ENCODE measurements around the gene ADNP. TPM values are rescaled to one million over a fixed set of nuclear protein-coding genes. Genes with fewer than 3 reads are reported as not detected.
"Not testable (repeated sequence)": the region's sequence is repeated elsewhere in the genome, so short reads cannot be mapped to it uniquely, and the experiment has no call there.

The ADNP gene
- 10 to 100 TPM; 58.8 to 63.3 TPM for total RNA-seq

GRCh38 chr20:50931306-50932015, at the start of gene ADNP:
Gene ADNP (minus strand): TSS chr20:50931437. CDS start chr20:50903996, 27,441 bp downstream.
- Mint-ChIP-seq H3K4me1 (peaks cover 43% of the 10 kb centered on the region), H3K4me3 (peak within 1 kb of the TSS; percentile 91), H3K36me3 (ENCODE audit: low read depth) (peaks cover 65% of the 10 kb centered on the region), H3K27ac (peak within 1 kb of the TSS; percentile 92), H3K9me3 (no peaks in the 10 kb centered on the region), H3K27me3 (no peaks in the 10 kb centered on the region)
- POLR2A ChIA-PET: interaction anchor here (0.6 to 9.5 kb wide), 22 partner anchors 9 to 569 kb away, joined by 3 to 170 read pairs (median 4); partner anchors contain the start of genes BCAS4, DPM1, MOCS3 and PTPN1
- peak; percentile 90 for DNase-seq
- CTCF ChIA-PET: interaction anchor here (0.6 to 16.8 kb wide), 9 partner anchors 11 to 139 kb away, joined by 3 to 289 read pairs (median 4); partner anchors contain the start of genes BCAS4, DPM1 and MOCS3

DNA sequence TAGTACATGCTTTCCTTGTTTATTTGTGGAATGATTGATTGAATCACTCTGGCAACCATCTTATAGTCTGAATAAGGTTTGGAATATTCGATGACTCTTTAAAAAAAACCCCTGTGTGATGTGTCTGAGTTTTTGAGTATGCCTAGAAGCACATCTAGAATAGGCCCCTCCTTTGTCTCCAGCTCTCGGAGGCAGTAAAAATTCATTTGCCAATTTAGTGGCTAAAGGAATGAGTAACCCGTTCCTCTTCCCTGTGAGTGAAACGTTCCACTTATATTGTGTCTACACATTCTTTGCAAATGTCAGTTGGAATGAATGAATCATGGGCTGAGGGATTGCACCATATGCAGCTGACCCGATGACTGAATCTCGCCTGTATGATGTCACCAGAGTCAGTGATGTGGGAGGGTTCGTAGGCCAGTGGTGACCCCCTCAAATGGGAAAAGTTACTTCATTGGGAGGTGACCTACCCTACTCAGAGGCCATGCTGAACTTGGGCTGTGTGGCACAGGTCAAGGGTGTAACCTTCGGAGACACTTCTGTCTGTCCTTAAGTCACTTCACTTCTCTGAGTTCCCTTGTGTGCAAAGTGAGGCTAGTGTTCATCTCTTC, 48.9 kb upstream of the ADNP start:
- H3K27ac Mint-ChIP-seq: no peak overlapping the region
- CTCF ChIA-PET: interaction anchor here (4.0 to 5.6 kb wide), 3 partner anchors 12 to 328 kb away, joined by 19 to 26 read pairs (median 25); partner anchors contain the start of gene BCAS4
- H3K36me3 Mint-ChIP-seq (ENCODE audit: low read depth): no peaks in the 10 kb centered on the region
- POLR2A ChIA-PET: no interaction called here
- DNase-seq: no peak
- H3K9me3 Mint-ChIP-seq: no peaks in the 10 kb centered on the region
- H3K4me1 Mint-ChIP-seq: peaks cover 8% of the 10 kb centered on the region
- peaks cover 26% of the 10 kb centered on the region for H3K27me3 Mint-ChIP-seq
- no peak overlapping the region for H3K4me3 Mint-ChIP-seq

- peaks cover 17% of the 10 kb centered on the region for H3K27me3 Mint-ChIP-seq
- CTCF ChIA-PET: interaction anchor here (1.0 to 1.5 kb wide), 2 partner anchors 9 to 184 kb away, joined by 3 to 7 read pairs; partner anchors contain the start of gene BCAS4
- not testable (repeated sequence) for H3K4me1 Mint-ChIP-seq
Measured at GRCh38 chr20:50978533-50978932, 47.3 kb upstream of the ADNP start.

DNA sequence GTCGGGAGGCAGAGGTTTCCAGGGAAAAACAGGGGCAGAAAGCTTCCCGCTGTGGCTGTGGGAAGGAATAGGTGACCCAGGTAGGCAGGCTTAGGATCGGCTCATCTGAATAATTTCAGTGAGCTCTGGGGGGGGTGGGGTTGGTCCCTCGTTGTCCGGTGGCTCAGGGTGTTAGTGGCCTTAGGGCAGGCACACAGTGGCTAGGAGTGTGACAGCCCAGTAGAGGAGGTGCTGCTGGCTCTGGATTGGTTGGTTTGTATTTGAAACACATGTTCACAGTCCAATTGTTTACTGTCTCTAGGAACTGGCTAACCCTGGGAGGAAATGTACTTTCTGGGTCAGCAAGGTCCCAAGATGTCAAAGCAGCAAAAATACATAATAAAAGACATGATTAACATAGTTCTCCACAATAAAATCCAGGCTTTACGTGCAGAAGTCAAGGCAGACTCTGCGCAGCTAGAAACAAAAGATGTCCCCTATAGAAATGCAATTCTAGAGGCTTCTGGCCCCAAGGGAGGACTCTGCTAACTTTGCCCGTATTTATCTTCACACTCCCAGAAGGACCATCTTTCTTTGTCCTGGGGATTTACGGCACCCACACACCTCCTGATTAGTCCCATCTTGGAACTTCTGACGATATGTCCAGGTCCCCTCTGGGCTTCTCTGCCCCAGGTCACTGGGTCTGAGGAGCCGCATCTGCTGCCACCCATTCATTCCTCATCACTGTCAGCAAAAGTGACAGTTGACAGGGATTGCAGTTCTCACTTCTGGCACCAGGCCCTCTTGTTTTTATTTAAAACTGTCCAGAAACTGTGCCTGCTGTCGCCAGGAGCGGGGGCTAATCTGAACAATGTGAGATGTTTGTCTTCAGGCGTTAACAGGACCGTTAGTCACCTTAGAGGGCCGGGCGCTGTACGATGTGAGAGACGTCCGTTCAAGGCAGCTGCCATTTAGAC, 46.1 kb upstream of the ADNP start:
- CTCF ChIA-PET: interaction anchor here (1.0 to 1.5 kb wide), 2 partner anchors 10 to 183 kb away, joined by 3 to 7 read pairs; partner anchors contain the start of gene BCAS4
- no peak for DNase-seq
- H3K27ac Mint-ChIP-seq: no peak overlapping the region
- no peak overlapping the region for H3K4me3 Mint-ChIP-seq
- peaks cover 8% of the 10 kb centered on the region for H3K4me1 Mint-ChIP-seq
- H3K27me3 Mint-ChIP-seq: peaks cover 10% of the 10 kb centered on the region
- H3K36me3 Mint-ChIP-seq (ENCODE audit: low read depth): no peaks in the 10 kb centered on the region
- no peaks in the 10 kb centered on the region for H3K9me3 Mint-ChIP-seq
- POLR2A ChIA-PET: no interaction called here

More at GRCh38 chr20:50978533-50978932, 47.3 kb upstream of the ADNP start:
- H3K36me3 Mint-ChIP-seq (ENCODE audit: low read depth); H3K9me3 Mint-ChIP-seq; H3K27ac Mint-ChIP-seq; H3K4me3 Mint-ChIP-seq; DNase-seq; POLR2A ChIA-PET: not testable (repeated sequence)

GRCh38 chr20:50975701-50976330, 44.6 kb upstream of the ADNP start:
- Mint-ChIP-seq H3K9me3 (no peaks in the 10 kb centered on the region), H3K4me3 (no peak overlapping the region), H3K36me3 (ENCODE audit: low read depth) (no peaks in the 10 kb centered on the region), H3K27ac (no peak overlapping the region), H3K4me1 (peaks cover 4% of the 10 kb centered on the region), H3K27me3 (peaks cover 10% of the 10 kb centered on the region)
- ChIA-PET POLR2A (no interaction called here), CTCF (no interaction called here)
- DNase-seq: no peak

GRCh38 chr20:50969912-50970311, 38.7 kb upstream of the ADNP start:
- POLR2A ChIA-PET: interaction anchor here (1.6 kb wide), 1 partner anchor 11 kb away, joined by 3 read pairs; the partner anchor contains the start of genes DPM1 and MOCS3
- H3K36me3 Mint-ChIP-seq (ENCODE audit: low read depth): no peaks in the 10 kb centered on the region
- H3K4me3 Mint-ChIP-seq: no peak overlapping the region
- H3K27ac Mint-ChIP-seq: no peak overlapping the region
- no peak for DNase-seq
- no peaks in the 10 kb centered on the region for H3K9me3 Mint-ChIP-seq
- CTCF ChIA-PET: no interaction called here
- H3K27me3 Mint-ChIP-seq: peaks cover 10% of the 10 kb centered on the region
- H3K4me1 Mint-ChIP-seq: no peaks in the 10 kb centered on the region

DNA sequence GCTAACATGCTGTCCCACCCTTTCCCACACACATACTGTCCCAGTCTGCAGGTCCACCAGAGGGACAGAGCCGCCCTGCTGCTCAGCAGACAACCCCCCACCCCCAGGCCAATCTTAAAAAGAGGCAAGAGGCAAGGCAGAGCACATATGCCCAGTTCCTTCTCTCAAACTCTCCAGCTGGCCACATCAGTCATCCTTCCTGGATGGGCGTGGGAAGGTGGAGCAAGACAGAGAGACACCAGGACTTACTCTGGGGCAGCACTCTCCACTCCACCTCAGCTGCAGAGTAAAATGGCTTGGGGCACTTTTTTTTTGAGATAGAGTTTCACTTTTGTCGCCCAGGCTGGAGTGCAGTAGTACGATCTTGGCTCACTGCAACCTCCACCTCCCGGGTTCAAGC, 38.2 kb upstream of the ADNP start:
- Mint-ChIP-seq H3K9me3 (no peaks in the 10 kb centered on the region), H3K4me3 (no peak overlapping the region), H3K27ac (no peak overlapping the region), H3K27me3 (peaks cover 10% of the 10 kb centered on the region), H3K36me3 (ENCODE audit: low read depth) (no peaks in the 10 kb centered on the region), H3K4me1 (no peaks in the 10 kb centered on the region)
- POLR2A ChIA-PET: interaction anchor here (1.6 kb wide), 1 partner anchor 11 kb away, joined by 3 read pairs; the partner anchor contains the start of genes DPM1 and MOCS3
- CTCF ChIA-PET: interaction anchor here (1.7 kb wide), 1 partner anchor 18 kb away, joined by 5 read pairs; no protein-coding TSS in a partner anchor
- DNase-seq: no peak

DNA sequence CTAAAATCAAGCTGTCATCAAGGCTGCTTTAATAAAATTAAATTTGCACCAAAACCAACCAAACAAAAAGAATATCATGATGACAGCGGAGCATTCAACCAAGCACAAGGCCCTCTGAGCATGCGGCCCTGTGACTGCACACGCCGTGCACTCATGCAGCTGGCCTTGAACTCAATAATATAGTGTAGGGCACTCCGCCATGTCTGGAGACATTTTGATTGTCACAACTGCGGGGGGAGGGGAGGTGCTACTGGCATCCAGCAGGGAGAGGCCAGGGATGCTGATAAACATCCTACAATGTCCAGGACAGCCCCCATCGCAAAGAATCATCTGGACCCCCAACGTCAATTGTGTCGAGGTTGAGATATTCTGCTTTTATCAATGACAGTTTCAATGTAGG, 37.1 kb upstream of the ADNP start:
- CTCF ChIA-PET: interaction anchor here (1.2 to 1.7 kb wide), 2 partner anchors 13 to 19 kb away, joined by 4 to 5 read pairs; no protein-coding TSS in a partner anchor
- no peaks in the 10 kb centered on the region for H3K36me3 Mint-ChIP-seq (ENCODE audit: low read depth)
- no peak for DNase-seq
- POLR2A ChIA-PET: interaction anchor here (1.5 to 1.6 kb wide), 2 partner anchors 10 to 36 kb away, joined by 3 to 5 read pairs; partner anchors contain the start of genes ADNP, DPM1 and MOCS3
- H3K27me3 Mint-ChIP-seq: peaks cover 10% of the 10 kb centered on the region
- H3K4me3 Mint-ChIP-seq: no peak overlapping the region
- H3K4me1 Mint-ChIP-seq: no peaks in the 10 kb centered on the region
- no peaks in the 10 kb centered on the region for H3K9me3 Mint-ChIP-seq
- no peak overlapping the region for H3K27ac Mint-ChIP-seq

GRCh38 chr20:50967586-50967985, 36.3 kb upstream of the ADNP start:
- H3K36me3 Mint-ChIP-seq (ENCODE audit: low read depth): no peaks in the 10 kb centered on the region
- no peak overlapping the region for H3K27ac Mint-ChIP-seq
- no peak overlapping the region for H3K4me3 Mint-ChIP-seq
- H3K9me3 Mint-ChIP-seq: no peaks in the 10 kb centered on the region
- DNase-seq: no peak
- CTCF ChIA-PET: interaction anchor here (0.6 to 1.7 kb wide), 4 partner anchors 9 to 20 kb away, joined by 3 to 5 read pairs (median 4); partner anchors contain the start of genes DPM1 and MOCS3
- H3K27me3 Mint-ChIP-seq: peaks cover 8% of the 10 kb centered on the region
- no peaks in the 10 kb centered on the region for H3K4me1 Mint-ChIP-seq
- POLR2A ChIA-PET: interaction anchor here (1.3 to 1.5 kb wide), 2 partner anchors 9 to 36 kb away, joined by 4 to 5 read pairs; partner anchors contain the start of genes ADNP, DPM1 and MOCS3

GRCh38 chr20:50959543-50960126, 28.4 kb upstream of the ADNP start:
- peaks cover 9% of the 10 kb centered on the region for H3K36me3 Mint-ChIP-seq (ENCODE audit: low read depth)
- no peaks in the 10 kb centered on the region for H3K9me3 Mint-ChIP-seq
- no peak overlapping the region for H3K27ac Mint-ChIP-seq
- H3K4me1 Mint-ChIP-seq: peaks cover 51% of the 10 kb centered on the region
- CTCF ChIA-PET: interaction anchor here (1.0 to 1.2 kb wide), 2 partner anchors 28 to 165 kb away, joined by 3 to 5 read pairs; partner anchors contain the start of gene BCAS4
- H3K4me3 Mint-ChIP-seq: peak overlapping the region; percentile 99
- DNase-seq: no peak
- no peaks in the 10 kb centered on the region for H3K27me3 Mint-ChIP-seq
- POLR2A ChIA-PET: interaction anchor here (2.4 to 3.8 kb wide), 2 partner anchors 28 to 165 kb away, joined by 40 to 170 read pairs; partner anchors contain the start of genes ADNP and BCAS4
